Activated gamma-delta T cell treated with Interleukin-2 at 50 U/mL for 16 hours (primary cell): ENCODE data around the gene ANXA5.
A peak's percentile ranks its signal among the peaks of the same experiment; 100 is the strongest.

Experiments
- DNase-seq: peaks from one replicate; pipeline ENCODE4 v3.0.0-alpha.2; 2020

Gene ANXA5

DNA sequence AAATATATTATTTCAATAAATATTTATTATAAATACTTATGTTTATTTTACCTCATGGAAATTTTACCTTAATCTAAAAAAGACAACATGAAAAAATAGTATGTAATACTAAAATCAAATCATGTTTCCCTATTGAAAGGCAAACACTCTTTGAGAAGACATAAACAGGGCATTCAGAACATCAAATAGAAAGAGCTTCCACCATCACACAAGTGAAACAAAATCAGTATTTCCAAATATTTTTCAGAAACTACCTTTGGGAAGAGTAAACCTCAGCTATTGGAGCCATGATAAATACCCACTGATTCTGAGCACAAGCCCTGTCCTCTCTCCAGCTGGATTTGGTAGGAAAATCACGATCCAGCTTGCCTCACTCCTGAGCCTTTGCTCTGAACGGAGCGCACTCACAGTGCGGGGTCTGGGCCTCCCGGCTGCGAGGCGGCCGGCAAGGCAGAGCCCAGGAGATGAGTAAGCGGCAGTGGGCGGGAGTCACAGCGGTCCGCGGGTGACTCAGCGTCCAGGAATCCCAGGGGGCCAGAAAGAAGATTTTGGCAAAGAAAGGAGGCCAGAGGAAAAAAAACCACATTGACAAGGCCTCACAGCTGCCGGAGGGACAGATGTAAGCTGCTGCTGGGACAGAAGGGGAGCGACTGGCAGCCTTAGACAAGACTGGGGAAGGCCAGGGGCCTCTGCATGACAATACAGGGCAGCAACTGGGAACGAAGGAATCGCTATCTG, 14.7 kb upstream of the ANXA5 start:
- DNase-seq, result no peak

DNA sequence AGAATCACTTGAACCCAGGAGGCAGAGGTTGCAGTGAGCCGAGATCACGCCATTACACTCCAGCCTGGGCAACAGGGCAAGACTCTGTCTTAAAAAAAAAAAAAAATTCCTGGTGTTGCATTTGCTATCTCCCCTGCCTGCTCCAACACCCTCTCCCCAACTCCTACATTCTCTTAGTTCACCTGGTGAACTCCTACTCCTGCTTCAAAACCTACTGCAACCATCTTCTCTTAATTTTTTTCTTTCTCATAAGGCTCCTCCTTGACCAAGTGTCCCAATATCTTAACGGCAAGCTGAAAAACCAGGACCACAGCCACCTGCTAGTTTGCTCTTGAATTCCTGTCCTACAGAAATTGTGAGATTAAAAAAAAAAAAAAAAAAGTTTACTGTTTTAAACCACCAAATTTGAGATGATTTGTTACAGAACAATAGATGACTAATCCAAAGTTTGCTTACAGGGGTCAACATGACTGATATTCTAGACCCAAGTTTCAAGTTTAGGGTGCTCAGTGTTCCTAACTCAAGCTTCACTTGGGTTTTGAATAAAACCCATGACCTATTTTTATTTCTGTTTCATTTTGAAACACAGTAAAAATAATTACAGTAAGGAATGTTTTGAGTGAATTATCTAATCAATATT, 13.1 kb upstream of the ANXA5 start:
- DNase-seq, result no peak

DNA sequence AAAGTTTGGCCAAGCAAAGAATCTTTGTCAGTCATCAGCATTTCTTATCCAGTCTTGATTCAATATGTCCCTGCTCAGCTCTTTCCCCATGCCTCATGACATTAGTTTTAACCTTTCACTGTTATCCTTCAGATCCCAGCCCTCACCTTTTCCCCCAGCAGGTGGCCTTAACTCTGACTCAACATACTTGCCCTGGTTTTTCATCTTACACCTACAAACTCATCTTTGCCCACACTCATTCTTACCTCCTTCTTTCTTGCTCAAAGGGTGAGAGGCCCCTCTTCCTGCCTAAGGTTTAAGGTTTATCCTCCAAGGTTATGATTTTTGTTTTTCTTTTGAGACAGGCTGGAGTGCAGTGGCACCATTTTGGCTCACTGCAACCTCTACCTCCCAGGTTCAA, 10.6 kb upstream of the ANXA5 start:
- DNase-seq, result no peak

DNA sequence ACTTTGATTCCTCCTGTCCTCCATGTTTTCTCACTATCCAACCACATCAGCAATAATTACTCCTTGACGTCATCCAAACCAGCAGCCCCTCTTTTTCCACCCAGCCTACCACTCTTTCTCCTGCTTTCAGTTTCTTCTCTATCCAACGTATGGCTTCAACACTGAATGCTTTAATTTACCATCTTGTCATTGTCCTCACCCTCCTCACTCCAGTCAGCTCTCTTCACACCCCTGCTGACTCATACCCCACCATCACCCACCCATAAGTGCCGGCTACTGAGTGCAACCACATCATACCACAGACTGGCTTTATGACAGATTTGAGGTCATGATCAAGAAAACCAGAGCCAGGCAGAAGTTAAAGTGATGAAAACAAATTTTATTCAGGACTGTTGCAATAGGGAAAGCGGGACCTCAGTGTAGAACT, 9.8 kb upstream of the ANXA5 start:
- DNase-seq, result peak; percentile 60

DNA sequence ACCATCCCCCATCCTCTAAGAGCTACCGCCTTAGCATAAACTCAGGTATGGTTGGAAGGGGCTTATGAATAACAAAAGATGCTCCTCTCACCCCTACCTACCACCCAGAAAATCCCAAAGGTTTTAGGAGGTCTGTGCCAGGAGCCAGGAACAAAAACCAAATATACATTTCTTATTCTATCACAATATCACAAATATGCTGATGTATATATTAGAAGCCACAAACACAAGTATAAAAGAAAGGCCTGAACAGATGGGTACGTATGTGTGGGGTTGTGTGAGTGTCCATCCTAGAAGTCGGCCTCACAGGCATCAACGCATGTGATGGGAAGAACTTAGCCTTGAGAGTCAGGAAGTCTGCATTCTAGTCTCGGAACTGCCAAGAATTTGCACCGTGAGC, 8.7 kb upstream of the ANXA5 start:
- no peak for DNase-seq

- no peak for DNase-seq
Observed at GRCh38 chr4:121702136-121702535, 5.4 kb upstream of the ANXA5 start.

DNA sequence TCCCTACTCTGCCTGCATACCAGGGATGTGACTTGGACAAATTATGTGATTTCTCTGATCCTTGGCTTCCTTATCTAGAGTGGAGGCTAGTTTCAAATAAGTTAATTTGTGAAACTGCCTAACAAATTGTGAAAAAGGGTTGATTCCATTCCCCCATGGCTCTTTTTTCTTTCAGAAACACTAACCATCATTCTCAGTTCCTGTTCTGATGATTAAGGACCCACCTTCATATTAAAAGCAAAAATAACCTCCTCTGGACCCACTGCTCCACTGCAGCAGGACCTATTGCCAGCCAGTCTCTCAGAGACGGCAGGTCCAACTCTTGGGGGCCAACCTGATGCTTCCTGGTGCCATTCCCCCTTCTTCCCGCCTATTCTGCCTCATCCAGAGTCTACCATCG, 4.5 kb upstream of the ANXA5 start:
- DNase-seq, result no peak

DNA sequence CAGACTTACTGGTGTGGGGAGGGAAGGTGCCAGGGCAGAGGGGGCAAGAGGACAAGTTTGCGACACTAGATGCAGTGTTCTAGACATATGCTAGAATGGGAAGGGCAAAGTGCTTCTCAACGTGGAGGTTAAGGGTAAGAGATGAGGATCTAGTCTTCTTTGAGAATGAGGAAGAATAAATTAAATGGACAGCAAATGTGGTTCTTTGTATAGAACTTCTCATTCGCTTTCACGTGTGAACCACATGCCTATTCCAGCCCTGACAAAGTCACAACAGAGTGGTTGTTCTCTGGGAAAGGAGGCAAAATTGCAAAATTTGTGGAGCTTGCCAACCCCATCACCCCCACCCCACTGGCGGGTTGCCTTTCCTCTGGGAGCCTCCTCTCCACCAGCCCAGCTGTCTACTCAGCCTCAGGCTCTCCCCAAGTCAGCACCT, 1.5 kb upstream of the ANXA5 start:
- no peak for DNase-seq

- DNase-seq, result no peak
Observed at GRCh38 chr4:121697564-121697963, 784 bp upstream of the ANXA5 start.

GRCh38 chr4:121696170-121696580, 605 bp downstream of the ANXA5 start:
- peak; percentile 36 for DNase-seq

- no peak for DNase-seq
Observed at GRCh38 chr4:121693886-121694285, 2.9 kb downstream of the ANXA5 start.

DNA sequence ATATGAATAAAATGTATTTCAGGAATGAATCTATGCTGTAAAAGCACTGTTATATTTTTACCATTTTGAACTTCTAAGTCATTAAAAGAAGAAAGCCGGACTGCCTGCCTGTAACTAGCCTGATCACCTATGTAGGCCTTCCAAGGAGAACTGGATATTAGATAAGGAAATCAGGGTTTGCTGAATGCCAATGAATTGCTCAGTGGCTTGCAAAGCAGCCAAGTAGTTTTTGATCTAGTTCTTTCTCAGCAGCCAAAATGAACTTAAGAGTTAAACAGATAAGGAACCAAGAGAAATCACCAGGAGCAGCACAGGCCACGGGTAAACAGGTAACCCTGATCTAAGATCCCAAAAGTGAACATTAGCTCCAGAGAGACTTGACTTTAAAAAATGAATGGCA, 3.3 kb downstream of the ANXA5 start:
- no peak for DNase-seq

DNA sequence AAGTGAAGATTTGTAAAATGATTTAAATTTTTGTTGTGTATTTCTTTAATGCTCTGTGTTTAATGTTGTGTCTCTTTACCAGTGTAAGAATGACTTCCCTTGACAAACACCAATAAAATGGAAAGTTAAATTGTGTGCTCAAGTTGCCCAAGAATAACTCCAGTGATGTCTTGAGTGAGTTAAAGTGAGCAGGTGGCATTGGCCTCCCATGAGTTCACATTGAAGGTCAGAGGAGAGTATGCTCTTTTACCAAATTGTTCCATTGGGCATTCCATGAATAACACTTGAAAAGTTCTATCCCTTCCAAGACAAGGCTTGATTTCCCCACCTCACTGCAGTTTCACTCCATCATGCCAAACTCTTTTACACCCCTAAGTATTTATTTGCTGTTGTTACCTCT, 4.5 kb downstream of the ANXA5 start:
- DNase-seq, result no peak

- DNase-seq, result no peak
Observed at GRCh38 chr4:121690001-121690400, 6.8 kb downstream of the ANXA5 start.

DNA sequence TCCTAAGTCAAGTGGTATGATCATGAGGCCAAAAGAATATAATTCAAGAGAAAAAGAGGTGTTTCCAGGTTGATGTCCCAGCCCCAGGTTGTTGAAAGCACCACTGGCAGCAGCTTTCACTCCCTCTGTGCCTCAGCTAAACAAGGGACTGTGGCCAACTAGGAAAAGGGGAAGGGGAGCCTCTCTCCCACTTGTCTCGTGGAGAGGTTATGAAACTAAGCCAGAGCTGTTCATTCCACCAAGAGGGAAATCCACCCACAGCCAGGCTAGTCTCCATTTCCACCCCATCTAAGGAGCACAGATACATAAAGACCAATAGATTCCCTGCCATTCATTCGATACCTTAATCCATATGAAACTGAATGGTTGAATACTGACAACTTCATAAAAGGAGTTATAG, 8.1 kb downstream of the ANXA5 start:
- no peak for DNase-seq

- DNase-seq, result no peak
Observed at GRCh38 chr4:121688261-121688660, 8.5 kb downstream of the ANXA5 start.

GRCh38 chr4:121686255-121686654, 10.5 kb downstream of the ANXA5 start:
- DNase-seq, result no peak

- DNase-seq, result no peak
Observed at GRCh38 chr4:121685257-121685656, 11.5 kb downstream of the ANXA5 start.

- DNase-seq, result no peak
Observed at GRCh38 chr4:121684561-121684960, 12.2 kb downstream of the ANXA5 start.

GRCh38 chr4:121684016-121684415, 12.8 kb downstream of the ANXA5 start:
- no peak for DNase-seq

GRCh38 chr4:121680571-121680970, 16.2 kb downstream of the ANXA5 start:
- no peak for DNase-seq

DNA sequence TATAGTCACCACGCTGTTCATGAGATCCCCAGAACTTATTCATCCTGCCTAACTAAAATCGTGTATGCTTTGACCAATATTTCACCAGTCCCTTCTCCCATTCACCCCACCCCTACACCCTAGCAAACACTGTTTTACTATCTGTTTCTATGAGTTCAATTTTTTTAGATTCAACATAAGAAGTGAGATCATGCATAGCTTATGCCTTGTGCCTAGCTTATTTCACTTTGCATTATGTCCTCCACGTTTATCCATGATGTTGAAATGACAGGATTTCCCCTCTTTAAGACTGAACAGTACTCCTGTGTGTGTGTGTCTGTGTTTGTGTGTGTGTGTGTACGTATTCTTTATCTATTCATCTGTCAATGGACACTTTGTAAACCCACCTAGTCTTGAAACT, 16.8 kb downstream of the ANXA5 start:
- DNase-seq, result no peak

- no peak for DNase-seq
Observed at GRCh38 chr4:121679267-121679666, 17.5 kb downstream of the ANXA5 start.

GRCh38 chr4:121677524-121677923, 19.3 kb downstream of the ANXA5 start:
- no peak for DNase-seq
